Measurements from ENCODE around the gene MAPK4. TPM values are rescaled to one million over a fixed set of nuclear protein-coding genes. Genes with fewer than 3 reads are reported as not detected.
"Not testable (repeated sequence)": the region's sequence is repeated elsewhere in the genome, so short reads cannot be mapped to it uniquely, and the experiment has no call there.

The MAPK4 gene
- total RNA-seq, 1 donor = not detected

- DNase-seq (ENCODE audit: low read depth in 2 of 3, low spot score in 2 of 3) = not testable (repeated sequence)
These were observed 13.3 kb downstream of the MAPK4 start for GRCh38 chr18:50573196-50573595.

GRCh38 chr18:50573679-50574078, 13.8 kb downstream of the MAPK4 start:
- no peak for DNase-seq (ENCODE audit: low read depth in 2 of 3, low spot score in 2 of 3)

GRCh38 chr18:50578030-50578429, 18.1 kb downstream of the MAPK4 start:
- no peak for DNase-seq (ENCODE audit: low read depth in 2 of 3, low spot score in 2 of 3)

DNA sequence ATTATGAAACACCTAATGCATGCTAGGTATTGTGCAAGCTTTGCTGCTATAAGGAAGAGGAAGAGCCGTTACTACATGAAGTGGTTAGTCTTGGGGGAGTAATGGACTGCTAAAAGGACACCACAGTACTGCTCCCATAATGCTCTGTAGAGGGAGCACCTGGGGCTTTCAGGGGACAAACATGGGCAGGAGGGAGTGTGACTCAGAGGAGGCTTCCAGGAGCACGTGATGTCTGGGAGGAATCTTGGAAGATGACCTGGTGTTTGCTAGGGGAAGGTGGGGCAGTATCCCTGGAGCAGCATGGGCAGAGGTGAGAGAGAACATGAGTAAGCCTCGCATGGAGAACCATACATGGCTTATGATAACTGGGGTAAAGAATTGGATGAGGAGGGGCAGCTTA, 18.8 kb downstream of the MAPK4 start:
- no peak for DNase-seq (ENCODE audit: low read depth in 2 of 3, low spot score in 2 of 3)

GRCh38 chr18:50579061-50579774, 19.3 kb downstream of the MAPK4 start:
- no peak for DNase-seq (ENCODE audit: low read depth in 2 of 3, low spot score in 2 of 3)

DNA sequence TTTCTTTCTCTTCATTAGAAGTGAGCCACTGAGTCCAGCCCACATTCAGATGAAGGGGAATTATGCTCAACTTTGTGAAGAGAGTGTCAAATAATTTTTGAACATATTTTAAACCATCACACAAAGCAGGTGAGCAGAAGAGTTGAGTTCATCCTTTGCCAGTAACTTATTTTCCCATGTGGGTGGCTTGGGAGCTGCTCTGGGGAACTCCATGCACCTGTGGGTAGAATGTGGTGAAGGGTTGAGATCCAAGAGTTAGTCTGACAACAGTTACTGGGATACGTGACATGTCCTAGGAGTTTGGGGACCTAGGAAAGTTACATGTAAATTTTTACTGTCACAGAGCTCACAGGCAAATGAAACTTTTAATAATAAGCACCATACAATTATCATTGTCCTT, 21.6 kb downstream of the MAPK4 start:
- DNase-seq (ENCODE audit: low read depth in 2 of 3, low spot score in 2 of 3) = no peak

DNA sequence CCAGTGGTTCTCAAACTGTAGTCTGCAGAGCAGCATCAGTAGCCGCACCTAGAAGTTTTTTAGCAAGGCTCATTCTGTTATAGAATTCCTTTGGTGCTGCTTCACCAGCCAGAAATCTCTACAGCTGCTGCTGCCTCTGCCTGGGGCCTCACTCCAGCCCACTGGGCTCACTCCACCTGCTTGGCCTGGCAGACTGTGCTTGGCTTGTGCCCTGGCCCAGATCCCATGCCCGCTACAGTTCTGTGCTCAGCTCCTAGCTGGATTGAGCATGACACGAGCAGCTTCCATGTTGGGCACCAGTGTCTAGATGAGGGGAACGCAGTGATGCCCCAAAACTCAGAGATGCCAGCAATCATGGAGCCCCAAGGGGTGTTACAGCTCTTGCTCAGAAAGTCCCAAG, 22.6 kb downstream of the MAPK4 start:
- no peak for DNase-seq (ENCODE audit: low read depth in 2 of 3, low spot score in 2 of 3)

DNA sequence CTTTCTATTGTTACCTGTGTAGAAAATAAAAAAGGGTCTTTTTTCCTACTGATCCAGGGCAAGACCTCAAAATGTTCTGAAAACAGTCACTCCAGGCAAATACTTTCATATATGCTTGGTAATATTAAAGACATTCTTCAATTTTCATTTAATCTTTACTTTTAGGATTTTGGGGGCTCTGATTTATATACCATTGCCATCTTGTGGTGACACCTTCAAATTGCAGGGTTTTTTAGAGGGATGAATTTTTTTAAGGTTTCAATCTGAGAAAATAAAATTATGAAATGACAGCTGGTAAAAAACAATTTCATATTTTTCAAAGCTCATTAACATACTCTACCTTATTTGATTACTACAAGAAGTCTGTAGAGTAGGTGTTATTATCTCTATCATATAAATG, 26.8 kb downstream of the MAPK4 start:
- no peak for DNase-seq (ENCODE audit: low read depth in 2 of 3, low spot score in 2 of 3)

DNA sequence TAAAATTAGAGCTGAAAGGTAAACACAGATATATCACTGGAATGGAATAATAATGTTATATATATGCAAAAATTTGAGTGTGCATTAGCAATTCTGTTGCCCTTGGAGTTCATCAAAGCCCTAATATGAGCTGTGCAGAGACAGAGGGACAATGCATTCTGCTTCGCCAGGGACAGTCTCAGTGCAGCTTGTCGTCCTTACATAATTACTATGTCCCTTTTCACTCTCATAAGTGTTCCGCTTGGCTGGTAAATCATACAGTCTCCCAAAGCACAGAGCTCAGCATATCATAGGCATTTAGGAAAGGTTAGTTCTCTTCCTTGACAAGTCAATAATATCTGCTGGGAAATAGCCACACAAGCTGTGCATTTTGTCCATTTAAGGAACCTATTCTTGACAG, 30.7 kb downstream of the MAPK4 start:
- no peak for DNase-seq (ENCODE audit: low read depth in 2 of 3, low spot score in 2 of 3)

GRCh38 chr18:50594012-50594411, 34.1 kb downstream of the MAPK4 start:
- no peak for DNase-seq (ENCODE audit: low read depth in 2 of 3, low spot score in 2 of 3)

DNA sequence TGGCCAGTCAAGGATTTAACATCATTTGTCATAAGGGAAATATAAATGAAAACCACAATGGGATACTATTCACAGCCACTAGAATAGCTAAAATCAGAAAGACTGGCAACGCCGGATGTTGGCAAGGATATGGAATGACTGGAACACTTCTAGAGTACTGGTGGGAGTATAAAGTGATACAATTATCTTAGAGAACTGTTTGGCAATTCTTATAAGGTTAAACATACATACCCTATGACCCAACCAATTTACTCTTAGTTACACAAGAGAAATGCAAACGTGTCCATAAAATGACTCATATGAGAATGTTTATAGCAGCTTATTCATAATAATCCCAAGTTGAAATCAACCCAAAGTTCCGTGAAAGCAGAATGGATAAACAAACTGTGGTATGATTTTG, 35.1 kb downstream of the MAPK4 start:
- no peak for DNase-seq (ENCODE audit: low read depth in 2 of 3, low spot score in 2 of 3)

- no peak for DNase-seq (ENCODE audit: low read depth in 2 of 3, low spot score in 2 of 3)
These were observed 42.6 kb downstream of the MAPK4 start for GRCh38 chr18:50602466-50602865.

GRCh38 chr18:50606609-50607008, 46.7 kb downstream of the MAPK4 start:
- no peak for DNase-seq (ENCODE audit: low read depth in 2 of 3, low spot score in 2 of 3)

- no peak for DNase-seq (ENCODE audit: low read depth in 2 of 3, low spot score in 2 of 3)
These were observed 47.6 kb downstream of the MAPK4 start for GRCh38 chr18:50607378-50607926.

- DNase-seq (ENCODE audit: low read depth in 2 of 3, low spot score in 2 of 3) = not testable (repeated sequence)
These were observed 49.3 kb downstream of the MAPK4 start for GRCh38 chr18:50609171-50609570.

DNA sequence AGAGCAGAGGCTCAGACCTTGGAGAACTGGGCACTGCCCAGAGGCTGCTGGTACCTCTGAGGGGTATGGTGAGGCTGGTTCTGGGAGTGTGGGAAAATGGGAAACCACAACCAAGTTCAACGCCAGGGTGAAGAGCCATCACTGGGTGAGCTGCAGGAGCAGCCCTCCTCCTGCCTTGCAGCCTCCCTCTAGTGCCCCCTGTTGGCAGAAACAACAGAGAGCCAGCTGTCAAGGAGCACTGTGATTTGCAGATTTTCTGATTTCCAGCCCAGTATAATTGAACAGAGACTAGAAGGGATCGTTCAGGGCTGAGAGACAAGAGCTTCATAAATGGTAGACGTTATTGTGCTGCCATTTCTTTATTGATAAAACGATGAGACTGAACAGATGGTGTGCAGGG, 50.5 kb downstream of the MAPK4 start:
- DNase-seq (ENCODE audit: low read depth in 2 of 3, low spot score in 2 of 3) = no peak

GRCh38 chr18:50611529-50611941, 51.6 kb downstream of the MAPK4 start:
- DNase-seq (ENCODE audit: low read depth in 2 of 3, low spot score in 2 of 3) = no peak

- DNase-seq (ENCODE audit: low read depth in 2 of 3, low spot score in 2 of 3) = no peak
These were observed 55.0 kb downstream of the MAPK4 start for GRCh38 chr18:50614838-50615237.

DNA sequence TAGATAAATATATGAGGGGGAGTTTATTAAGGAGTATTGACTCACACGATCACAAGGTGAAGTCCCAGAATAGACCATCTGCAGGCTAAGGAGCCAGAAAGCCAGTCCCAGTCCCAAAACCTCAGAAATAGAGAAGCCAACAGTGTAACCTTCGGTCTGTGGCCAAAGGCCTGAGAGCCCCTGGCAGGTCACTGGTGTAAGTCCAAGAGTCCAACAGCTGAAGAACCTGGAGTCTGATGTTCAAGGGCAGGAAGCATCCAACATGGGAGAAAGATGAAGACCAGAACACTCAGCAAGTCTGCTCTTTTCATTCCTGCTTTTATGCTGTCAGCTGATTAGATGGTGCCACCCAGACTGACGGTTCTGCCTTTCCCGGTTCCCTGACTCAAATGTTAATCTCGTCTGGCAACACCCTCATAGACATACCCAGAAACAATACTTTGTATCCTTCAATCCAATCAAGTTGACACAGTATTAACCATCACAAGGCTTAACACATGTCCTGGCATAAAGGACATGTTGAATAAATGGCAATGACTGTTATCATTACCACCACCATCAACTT, 56.7 kb downstream of the MAPK4 start:
- no peak for DNase-seq (ENCODE audit: low read depth in 2 of 3, low spot score in 2 of 3)

- no peak for DNase-seq (ENCODE audit: low read depth in 2 of 3, low spot score in 2 of 3)
These were observed 60.0 kb downstream of the MAPK4 start for GRCh38 chr18:50619861-50620275.

DNA sequence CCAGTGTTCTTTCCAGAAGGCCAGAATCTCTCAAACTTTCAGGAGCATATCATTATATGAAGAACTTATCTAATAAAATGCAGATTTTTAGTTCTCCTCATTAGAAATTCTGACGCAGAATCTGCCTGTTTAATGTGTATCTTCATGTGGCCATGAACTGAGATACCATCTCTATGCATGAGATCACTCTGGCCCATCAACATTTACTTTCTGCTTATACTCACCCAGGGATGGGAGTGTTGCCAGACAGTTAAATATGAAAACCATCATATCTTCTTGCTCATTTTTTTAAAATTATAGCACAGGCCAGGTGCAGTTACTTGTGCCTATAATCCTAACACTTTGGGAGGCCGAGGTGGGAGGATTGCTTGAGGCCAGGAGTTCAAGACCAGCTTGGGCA, 60.4 kb downstream of the MAPK4 start:
- no peak for DNase-seq (ENCODE audit: low read depth in 2 of 3, low spot score in 2 of 3)

- no peak for DNase-seq (ENCODE audit: low read depth in 2 of 3, low spot score in 2 of 3)
These were observed 61.5 kb downstream of the MAPK4 start for GRCh38 chr18:50621366-50621765.
